Activated CD4-positive, alpha-beta memory T cell treated with anti-CD3 and anti-CD28 coated beads for 36 hours (primary cell): ENCODE measurements around the gene ERI2. TPM values are rescaled to one million over a fixed set of nuclear protein-coding genes. Genes with fewer than 3 reads are reported as not detected.

Source experiments
- CTCF ChIA-PET: fragments of 350-600 bp; sonication (Branson Sonifier 250); formaldehyde crosslinking; loops from one replicate; lab custom pipeline; 2021; ENCODE audit warnings: antibody characterized with exemption, inconsistent platforms; lab: Charles Lee
- POLR2A ChIA-PET: fragments of 350-600 bp; sonication (Branson Sonifier 250); formaldehyde crosslinking; loops from one replicate; lab custom pipeline; 2021; ENCODE audit warnings: antibody characterized with exemption; lab: Charles Lee
- DNase-seq: peaks from one replicate; pipeline ENCODE4 v3.0.0-alpha.2; 2020
- H3K27ac Mint-ChIP-seq: one replicate; pipeline ENCODE4 v1.8.0; 2021; ENCODE audit warnings: mixed read lengths
- H3K27me3 Mint-ChIP-seq: one replicate; pipeline ENCODE4 v1.8.0; 2021; ENCODE audit warnings: mixed read lengths
- H3K36me3 Mint-ChIP-seq: one replicate; pipeline ENCODE4 v1.8.0; 2021; ENCODE audit warnings: mixed read lengths
- H3K4me1 Mint-ChIP-seq: one replicate; pipeline ENCODE4 v1.8.0; 2021; ENCODE audit warnings: low read depth, mixed read lengths
- H3K4me3 Mint-ChIP-seq: one replicate; pipeline ENCODE4 v1.8.0; 2021; ENCODE audit warnings: mild to moderate bottlenecking, mixed read lengths
- H3K9me3 Mint-ChIP-seq: one replicate; pipeline ENCODE4 v1.8.0; 2021; ENCODE audit warnings: mixed read lengths
- intact Hi-C: fragments of 100-400 bp; cut with micrococcal nuclease; formaldehyde crosslinking; loops from one replicate; pipeline ENCODE4 v1.15.1; 2023
- total RNA-seq, 2 experiments: library from RNA; stranded (reverse); gene quantifications; one replicate each; pipeline ENCODE4 v1.2.3, GENCODE V29; 2021

Gene ERI2
- total RNA-seq, 2 experiments from 2014 or later: 19.8 to 25.0 TPM

- no peaks in the 10 kb centered on the region for H3K9me3 Mint-ChIP-seq
- peak; percentile 34 for DNase-seq
- no peak overlapping the region for H3K4me3 Mint-ChIP-seq
- H3K27ac Mint-ChIP-seq: peak overlapping the region; percentile 29
- intact Hi-C loops: no loop called here
- peaks cover 22% of the 10 kb centered on the region for H3K4me1 Mint-ChIP-seq
- peaks cover 14% of the 10 kb centered on the region for H3K36me3 Mint-ChIP-seq
- ChIA-PET POLR2A (interaction anchor here (1.6 kb wide), 1 partner anchor 30 kb away, joined by 3 read pairs; no protein-coding TSS in a partner anchor), CTCF (interaction anchor here (1.0 to 3.0 kb wide), 2 partner anchors 237 to 240 kb away, joined by 3 to 10 read pairs; no protein-coding TSS in a partner anchor)
- H3K27me3 Mint-ChIP-seq: no peaks in the 10 kb centered on the region
These were observed 38.3 kb upstream of the ERI2 start for GRCh38 chr16:20844588-20844987.

DNA sequence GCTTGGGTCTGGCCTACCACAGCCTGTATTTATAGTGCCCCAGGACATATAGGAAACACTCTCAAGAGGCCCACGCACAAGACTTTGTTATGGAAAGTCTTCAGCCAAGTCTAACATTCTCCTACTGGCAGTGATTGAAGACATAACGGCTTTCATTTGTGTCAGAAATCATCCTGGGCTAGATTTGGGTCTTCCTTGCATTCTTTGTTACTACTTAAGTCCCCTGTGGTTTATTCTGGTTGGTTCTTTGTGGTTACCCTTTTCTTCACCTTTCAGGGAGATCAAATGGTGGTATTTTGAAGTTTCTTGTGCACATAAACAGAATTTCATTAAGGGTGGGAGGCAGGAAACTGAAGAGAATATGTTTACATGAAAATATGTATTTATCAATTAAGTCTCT lies 37.8 kb upstream of the ERI2 start:
- Mint-ChIP-seq H3K9me3 (no peaks in the 10 kb centered on the region), H3K36me3 (peaks cover 15% of the 10 kb centered on the region), H3K27me3 (no peaks in the 10 kb centered on the region), H3K27ac (peak overlapping the region; percentile 30), H3K4me3 (no peak overlapping the region), H3K4me1 (peaks cover 22% of the 10 kb centered on the region)
- DNase-seq: no peak
- POLR2A ChIA-PET: no interaction called here
- intact Hi-C loops: no loop called here
- CTCF ChIA-PET: interaction anchor here (3.0 kb wide), 1 partner anchor 241 kb away, joined by 10 read pairs; no protein-coding TSS in a partner anchor

DNA sequence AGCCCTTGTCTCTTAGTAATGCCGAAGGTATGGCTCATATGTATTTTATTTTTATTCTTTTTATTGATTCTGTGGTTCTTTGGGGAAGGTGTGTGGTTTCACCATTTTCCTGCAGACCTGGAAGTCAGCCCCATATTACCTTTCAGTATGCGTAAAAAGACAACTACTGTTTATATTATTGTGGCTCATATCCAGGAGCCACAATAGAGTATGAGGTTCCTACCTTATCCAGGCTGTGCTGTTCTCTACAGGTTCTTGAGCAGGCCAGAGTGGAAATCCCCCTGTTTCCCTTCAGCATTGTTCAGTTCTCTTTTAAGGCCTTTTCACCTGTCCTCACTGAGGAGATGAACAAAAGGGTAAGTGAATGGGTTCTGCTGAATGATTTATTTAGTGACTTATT lies 33.2 kb upstream of the ERI2 start:
- POLR2A ChIA-PET: no interaction called here
- Mint-ChIP-seq H3K4me1 (peaks cover 13% of the 10 kb centered on the region), H3K36me3 (peaks cover 51% of the 10 kb centered on the region), H3K27me3 (no peaks in the 10 kb centered on the region), H3K9me3 (peaks cover 17% of the 10 kb centered on the region), H3K27ac (no peak overlapping the region), H3K4me3 (no peak overlapping the region)
- DNase-seq: no peak
- CTCF ChIA-PET: no interaction called here
- intact Hi-C loops: no loop called here

DNA sequence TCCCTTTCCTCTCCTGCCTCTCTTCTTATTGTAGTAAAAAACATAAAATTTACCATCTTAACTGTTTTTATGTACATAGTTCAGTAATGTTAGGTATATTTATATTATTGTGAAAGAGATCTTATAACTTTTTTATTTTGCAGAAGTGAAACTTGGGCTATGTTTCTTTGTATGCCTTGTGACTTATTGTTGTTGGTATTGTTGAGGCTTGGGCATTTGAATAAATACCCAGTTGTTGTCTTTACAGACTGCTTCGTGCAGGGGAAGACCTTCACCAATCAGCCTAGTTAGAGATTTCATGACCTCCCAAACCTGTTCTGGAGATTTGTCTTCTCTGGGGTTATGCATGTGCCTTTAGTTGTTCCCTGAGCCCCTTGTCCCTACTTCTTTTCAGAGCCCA lies 32.0 kb upstream of the ERI2 start:
- Mint-ChIP-seq H3K9me3 (peaks cover 19% of the 10 kb centered on the region), H3K4me3 (no peak overlapping the region), H3K27ac (no peak overlapping the region), H3K36me3 (peaks cover 62% of the 10 kb centered on the region), H3K4me1 (peaks cover under 1% of the 10 kb centered on the region), H3K27me3 (no peaks in the 10 kb centered on the region)
- ChIA-PET POLR2A (no interaction called here), CTCF (interaction anchor here (1.2 kb wide), 1 partner anchor 101 kb away, joined by 3 read pairs; no protein-coding TSS in a partner anchor)
- intact Hi-C loops: no loop called here
- no peak for DNase-seq

GRCh38 chr16:20833086-20833485 lies 26.8 kb upstream of the ERI2 start:
- ChIA-PET POLR2A (no interaction called here), CTCF (interaction anchor here (2.0 kb wide), 1 partner anchor 21 kb away, joined by 4 read pairs; no protein-coding TSS in a partner anchor)
- no peaks in the 10 kb centered on the region for H3K27me3 Mint-ChIP-seq
- no peaks in the 10 kb centered on the region for H3K4me1 Mint-ChIP-seq
- H3K27ac Mint-ChIP-seq: no peak overlapping the region
- H3K36me3 Mint-ChIP-seq: peaks cover 52% of the 10 kb centered on the region
- intact Hi-C loops: no loop called here
- peaks cover 19% of the 10 kb centered on the region for H3K9me3 Mint-ChIP-seq
- DNase-seq: no peak
- H3K4me3 Mint-ChIP-seq: no peak overlapping the region

DNA sequence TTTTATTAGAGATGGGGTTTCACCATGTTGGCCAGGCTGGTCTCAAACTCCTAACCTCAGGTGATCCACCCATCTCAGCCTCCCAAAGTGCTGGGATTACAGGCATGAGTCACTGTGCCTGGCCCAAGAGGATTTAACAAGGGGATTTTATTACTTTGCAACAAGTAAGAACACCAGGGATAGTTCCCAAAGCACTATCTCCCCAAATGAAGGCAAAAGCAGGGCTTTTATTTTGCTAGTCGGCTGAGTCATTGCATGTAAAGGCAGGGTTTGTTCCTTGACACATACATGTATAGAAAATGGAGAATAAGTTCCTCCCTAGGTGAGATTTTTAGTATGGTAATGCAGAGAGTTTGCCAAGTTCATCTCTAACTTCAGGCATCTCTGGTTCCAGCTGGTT lies 24.1 kb upstream of the ERI2 start:
- CTCF ChIA-PET: no interaction called here
- no peak for DNase-seq

DNA sequence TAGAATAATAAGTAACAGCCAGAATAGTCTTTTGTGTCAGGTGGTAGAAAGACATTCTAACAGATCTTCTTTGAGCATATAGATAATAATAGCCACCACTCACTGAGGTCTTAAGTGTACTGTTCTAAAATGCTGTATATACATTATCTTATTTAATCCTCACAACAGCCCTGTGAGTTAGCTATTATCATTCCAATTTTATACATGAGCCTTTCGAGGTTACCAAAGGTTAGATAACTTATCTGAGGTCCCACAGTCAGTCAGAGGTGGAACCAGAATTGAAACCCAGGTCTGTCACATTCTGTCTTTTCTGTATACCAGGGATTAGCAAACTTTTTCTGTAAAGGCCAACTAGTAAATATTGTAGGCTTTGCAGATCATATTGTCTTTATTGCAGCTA lies 23.3 kb upstream of the ERI2 start:
- POLR2A ChIA-PET: no interaction called here
- CTCF ChIA-PET: interaction anchor here (0.7 kb wide), 1 partner anchor 17 kb away, joined by 3 read pairs; no protein-coding TSS in a partner anchor
- no peak overlapping the region for H3K27ac Mint-ChIP-seq
- DNase-seq: no peak
- H3K27me3 Mint-ChIP-seq: no peaks in the 10 kb centered on the region
- intact Hi-C loops: no loop called here
- no peak overlapping the region for H3K4me3 Mint-ChIP-seq
- H3K9me3 Mint-ChIP-seq: peaks cover 2% of the 10 kb centered on the region
- H3K36me3 Mint-ChIP-seq: peaks cover 33% of the 10 kb centered on the region
- no peaks in the 10 kb centered on the region for H3K4me1 Mint-ChIP-seq

More for the DNA sequence above, 24.1 kb upstream of the ERI2 start:
- intact Hi-C loops: no loop called here
- Mint-ChIP-seq H3K27ac (no peak overlapping the region), H3K36me3 (peaks cover 38% of the 10 kb centered on the region), H3K27me3 (no peaks in the 10 kb centered on the region), H3K4me1 (no peaks in the 10 kb centered on the region), H3K4me3 (no peak overlapping the region), H3K9me3 (peaks cover 4% of the 10 kb centered on the region)
- POLR2A ChIA-PET: no interaction called here

GRCh38 chr16:20826039-20826566 lies 19.8 kb upstream of the ERI2 start:
- no peak overlapping the region for H3K27ac Mint-ChIP-seq
- H3K36me3 Mint-ChIP-seq: peaks cover 35% of the 10 kb centered on the region
- no peak for DNase-seq
- H3K27me3 Mint-ChIP-seq: no peaks in the 10 kb centered on the region
- ChIA-PET CTCF (interaction anchor here (0.7 kb wide), 1 partner anchor 14 kb away, joined by 3 read pairs; no protein-coding TSS in a partner anchor), POLR2A (no interaction called here)
- H3K4me1 Mint-ChIP-seq: peaks cover 5% of the 10 kb centered on the region
- no peak overlapping the region for H3K4me3 Mint-ChIP-seq
- intact Hi-C loops: no loop called here
- no peaks in the 10 kb centered on the region for H3K9me3 Mint-ChIP-seq

- no peak for DNase-seq
- POLR2A ChIA-PET: no interaction called here
- H3K9me3 Mint-ChIP-seq: no peaks in the 10 kb centered on the region
- peaks cover 36% of the 10 kb centered on the region for H3K36me3 Mint-ChIP-seq
- H3K4me3 Mint-ChIP-seq: no peak overlapping the region
- CTCF ChIA-PET: no interaction called here
- intact Hi-C loops: no loop called here
- H3K27ac Mint-ChIP-seq: no peak overlapping the region
- no peaks in the 10 kb centered on the region for H3K27me3 Mint-ChIP-seq
- H3K4me1 Mint-ChIP-seq: peaks cover 5% of the 10 kb centered on the region
These were observed 16.5 kb upstream of the ERI2 start for GRCh38 chr16:20822521-20823325.

DNA sequence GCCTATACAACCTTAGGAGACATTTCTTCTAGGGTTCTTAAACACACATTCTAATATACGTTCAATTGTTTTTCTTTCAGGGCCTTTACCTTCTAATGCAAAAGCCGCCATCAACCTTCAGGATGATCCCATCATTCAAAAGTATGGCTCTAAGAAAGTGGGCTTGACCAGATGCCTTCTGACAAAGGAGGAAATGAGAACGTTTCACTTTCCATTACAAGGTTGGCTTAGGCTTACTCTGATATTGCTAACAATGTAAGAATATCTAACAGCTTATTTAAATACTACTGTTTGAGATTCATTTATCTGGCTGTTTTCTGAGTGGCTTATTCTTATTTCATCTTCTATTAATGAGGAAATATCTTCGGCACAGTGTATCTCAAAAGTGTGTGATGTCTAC lies 15.4 kb upstream of the ERI2 start:
- Mint-ChIP-seq H3K4me3 (no peak overlapping the region), H3K4me1 (peaks cover 5% of the 10 kb centered on the region), H3K36me3 (peaks cover 35% of the 10 kb centered on the region), H3K27me3 (no peaks in the 10 kb centered on the region), H3K9me3 (no peaks in the 10 kb centered on the region), H3K27ac (no peak overlapping the region)
- intact Hi-C loops: no loop called here
- ChIA-PET CTCF (no interaction called here), POLR2A (no interaction called here)
- DNase-seq: no peak

GRCh38 chr16:20818929-20819585 lies 12.8 kb upstream of the ERI2 start:
- intact Hi-C loops: no loop called here
- ChIA-PET CTCF (no interaction called here), POLR2A (no interaction called here)
- Mint-ChIP-seq H3K27me3 (no peaks in the 10 kb centered on the region), H3K9me3 (no peaks in the 10 kb centered on the region), H3K36me3 (peaks cover 40% of the 10 kb centered on the region), H3K4me1 (peaks cover 11% of the 10 kb centered on the region), H3K27ac (no peak overlapping the region), H3K4me3 (no peak overlapping the region)
- no peak for DNase-seq

- ChIA-PET POLR2A (interaction anchor here (0.6 kb wide), 1 partner anchor 145 kb away, joined by 4 read pairs; no protein-coding TSS in a partner anchor), CTCF (interaction anchor here (1.0 kb wide), 1 partner anchor 36 kb away, joined by 3 read pairs; no protein-coding TSS in a partner anchor)
- no peak overlapping the region for H3K4me3 Mint-ChIP-seq
- H3K27me3 Mint-ChIP-seq: no peaks in the 10 kb centered on the region
- H3K9me3 Mint-ChIP-seq: no peaks in the 10 kb centered on the region
- H3K4me1 Mint-ChIP-seq: peaks cover 6% of the 10 kb centered on the region
- no peak overlapping the region for H3K27ac Mint-ChIP-seq
- intact Hi-C loops: no loop called here
- H3K36me3 Mint-ChIP-seq: peaks cover 19% of the 10 kb centered on the region
- no peak for DNase-seq
These were observed 8.5 kb upstream of the ERI2 start for GRCh38 chr16:20814784-20815183.
